ENCODE measurements around the gene SYT7. TPM values are rescaled to one million over a fixed set of nuclear protein-coding genes. Genes with fewer than 3 reads are reported as not detected.
A peak's percentile ranks its signal among the peaks of the same experiment; 100 is the strongest.

SYT7 gene, protein sequence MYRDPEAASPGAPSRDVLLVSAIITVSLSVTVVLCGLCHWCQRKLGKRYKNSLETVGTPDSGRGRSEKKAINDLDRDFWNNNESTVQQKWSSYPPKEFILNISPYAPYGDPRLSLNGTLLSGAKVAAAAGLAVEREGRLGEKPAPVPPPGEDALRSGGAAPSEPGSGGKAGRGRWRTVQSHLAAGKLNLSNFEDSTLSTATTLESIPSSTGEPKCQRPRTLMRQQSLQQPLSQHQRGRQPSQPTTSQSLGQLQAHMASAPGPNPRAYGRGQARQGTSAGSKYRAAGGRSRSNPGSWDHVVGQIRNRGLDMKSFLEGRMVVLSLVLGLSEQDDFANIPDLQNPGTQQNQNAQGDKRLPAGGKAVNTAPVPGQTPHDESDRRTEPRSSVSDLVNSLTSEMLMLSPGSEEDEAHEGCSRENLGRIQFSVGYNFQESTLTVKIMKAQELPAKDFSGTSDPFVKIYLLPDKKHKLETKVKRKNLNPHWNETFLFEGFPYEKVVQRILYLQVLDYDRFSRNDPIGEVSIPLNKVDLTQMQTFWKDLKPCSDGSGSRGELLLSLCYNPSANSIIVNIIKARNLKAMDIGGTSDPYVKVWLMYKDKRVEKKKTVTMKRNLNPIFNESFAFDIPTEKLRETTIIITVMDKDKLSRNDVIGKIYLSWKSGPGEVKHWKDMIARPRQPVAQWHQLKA
- 93.6 TPM for total RNA-seq (ENCODE audit: unreplicated experiment)
- long read RNA-seq, partial matches to known transcripts, result 0 of 3 reads
- long read RNA-seq, other reads (novel, unspliced or antisense), result 3 of 3 reads

DNA sequence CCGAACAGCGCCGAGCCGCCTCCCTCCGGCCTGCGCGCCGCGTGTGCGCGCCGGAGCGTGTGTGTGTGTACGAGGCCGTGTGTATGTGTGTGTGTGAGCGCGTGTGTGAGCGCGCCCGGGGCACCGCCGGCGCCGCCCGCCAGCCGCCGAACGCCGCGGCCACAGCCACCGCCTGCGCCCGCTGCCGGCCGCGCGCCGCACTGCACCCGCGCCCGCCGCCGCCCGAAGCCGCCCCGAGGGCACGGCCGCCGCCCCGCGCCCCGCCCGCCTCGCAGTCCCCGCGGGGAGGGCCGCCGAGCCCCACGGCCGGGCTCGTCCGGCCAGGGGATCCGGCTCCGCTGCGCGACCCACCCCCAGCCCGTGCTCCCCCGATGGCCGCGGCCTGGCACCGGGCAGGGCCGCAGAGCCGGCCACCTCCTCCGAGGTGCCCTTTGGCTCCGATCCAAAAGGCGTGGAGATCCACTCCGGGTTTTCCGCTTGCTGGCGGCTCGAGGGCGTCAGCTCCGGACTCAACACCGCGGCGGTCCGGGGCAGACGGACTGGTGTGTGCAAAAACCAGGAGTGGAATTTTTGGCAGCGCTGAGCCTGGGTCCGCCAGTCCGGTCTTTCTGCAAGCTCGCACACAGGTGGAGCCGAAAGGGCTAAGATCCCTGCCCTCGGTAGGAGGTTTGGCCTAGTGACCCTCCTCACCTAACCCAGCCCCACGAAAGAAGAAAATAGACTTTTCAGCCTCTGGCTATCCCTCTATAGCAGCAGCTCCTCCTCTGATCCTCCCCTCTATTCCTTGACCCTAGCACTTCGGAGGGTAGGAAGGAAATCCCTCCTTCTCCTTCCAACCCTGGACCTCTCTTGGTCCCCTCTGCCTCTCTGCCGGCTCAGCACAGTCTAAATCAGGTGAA is at the start of gene SYT7:
Gene SYT7 (minus strand): TSS at position 47 of the 899 bp plus-strand sequence. CDS start 256 bp downstream, outside the sequence.
- H3K27me3 Mint-ChIP-seq (ENCODE audit: unreplicated experiment), result peaks cover 13% of the 10 kb centered on the region
- peaks cover 29% of the 10 kb centered on the region for H3K4me1 Mint-ChIP-seq (ENCODE audit: low read depth, unreplicated experiment)
- H3K4me3 Mint-ChIP-seq (ENCODE audit: unreplicated experiment), result peak within 1 kb of the TSS; percentile 85
- DNase-seq, result peak; percentile 100
- peak within 1 kb of the TSS; percentile 82 for H3K27ac Mint-ChIP-seq (ENCODE audit: unreplicated experiment)
- H3K36me3 Mint-ChIP-seq (ENCODE audit: unreplicated experiment), result no peaks in the 10 kb centered on the region
- TF ChIP-seq, protein P1, sequence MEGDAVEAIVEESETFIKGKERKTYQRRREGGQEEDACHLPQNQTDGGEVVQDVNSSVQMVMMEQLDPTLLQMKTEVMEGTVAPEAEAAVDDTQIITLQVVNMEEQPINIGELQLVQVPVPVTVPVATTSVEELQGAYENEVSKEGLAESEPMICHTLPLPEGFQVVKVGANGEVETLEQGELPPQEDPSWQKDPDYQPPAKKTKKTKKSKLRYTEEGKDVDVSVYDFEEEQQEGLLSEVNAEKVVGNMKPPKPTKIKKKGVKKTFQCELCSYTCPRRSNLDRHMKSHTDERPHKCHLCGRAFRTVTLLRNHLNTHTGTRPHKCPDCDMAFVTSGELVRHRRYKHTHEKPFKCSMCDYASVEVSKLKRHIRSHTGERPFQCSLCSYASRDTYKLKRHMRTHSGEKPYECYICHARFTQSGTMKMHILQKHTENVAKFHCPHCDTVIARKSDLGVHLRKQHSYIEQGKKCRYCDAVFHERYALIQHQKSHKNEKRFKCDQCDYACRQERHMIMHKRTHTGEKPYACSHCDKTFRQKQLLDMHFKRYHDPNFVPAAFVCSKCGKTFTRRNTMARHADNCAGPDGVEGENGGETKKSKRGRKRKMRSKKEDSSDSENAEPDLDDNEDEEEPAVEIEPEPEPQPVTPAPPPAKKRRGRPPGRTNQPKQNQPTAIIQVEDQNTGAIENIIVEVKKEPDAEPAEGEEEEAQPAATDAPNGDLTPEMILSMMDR (IDR thresholded peaks at IDR 0.05; ENCODE audit: partially characterized antibody, unreplicated experiment), result peak; percentile 23
- H3K9me3 Mint-ChIP-seq (ENCODE audit: unreplicated experiment), result peaks cover 16% of the 10 kb centered on the region

DNA sequence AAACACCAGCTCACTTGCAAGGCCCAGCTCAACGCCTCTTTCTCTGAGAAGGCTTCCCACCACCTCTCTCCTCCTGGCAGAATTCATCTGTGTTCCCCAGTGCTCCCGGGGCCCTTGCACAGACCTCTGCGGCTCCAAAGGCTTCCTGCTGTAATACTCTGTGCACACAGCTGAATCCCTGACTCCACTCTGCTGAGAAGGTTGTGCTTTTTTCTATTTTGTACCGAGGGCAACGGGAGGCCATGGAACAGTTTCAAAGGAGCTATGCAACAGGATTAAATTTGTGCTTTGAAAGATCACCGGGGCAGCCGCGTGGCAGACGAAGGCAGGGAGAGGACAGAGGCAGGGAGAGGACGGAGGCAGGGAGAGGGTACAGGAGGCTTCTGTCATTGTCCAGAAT is 49.2 kb upstream of the SYT7 start:
- Mint-ChIP-seq H3K27me3 (ENCODE audit: unreplicated experiment) (peaks cover 3% of the 10 kb centered on the region), H3K36me3 (ENCODE audit: unreplicated experiment) (no peaks in the 10 kb centered on the region), H3K27ac (ENCODE audit: unreplicated experiment) (peak overlapping the region; percentile 56), H3K4me3 (ENCODE audit: unreplicated experiment) (no peak overlapping the region), H3K9me3 (ENCODE audit: unreplicated experiment) (peaks cover 3% of the 10 kb centered on the region), H3K4me1 (ENCODE audit: low read depth, unreplicated experiment) (peaks cover 29% of the 10 kb centered on the region)
- no peak for DNase-seq
- TF ChIP-seq, protein P1 (IDR thresholded peaks at IDR 0.05; ENCODE audit: partially characterized antibody, unreplicated experiment), result no peak

DNA sequence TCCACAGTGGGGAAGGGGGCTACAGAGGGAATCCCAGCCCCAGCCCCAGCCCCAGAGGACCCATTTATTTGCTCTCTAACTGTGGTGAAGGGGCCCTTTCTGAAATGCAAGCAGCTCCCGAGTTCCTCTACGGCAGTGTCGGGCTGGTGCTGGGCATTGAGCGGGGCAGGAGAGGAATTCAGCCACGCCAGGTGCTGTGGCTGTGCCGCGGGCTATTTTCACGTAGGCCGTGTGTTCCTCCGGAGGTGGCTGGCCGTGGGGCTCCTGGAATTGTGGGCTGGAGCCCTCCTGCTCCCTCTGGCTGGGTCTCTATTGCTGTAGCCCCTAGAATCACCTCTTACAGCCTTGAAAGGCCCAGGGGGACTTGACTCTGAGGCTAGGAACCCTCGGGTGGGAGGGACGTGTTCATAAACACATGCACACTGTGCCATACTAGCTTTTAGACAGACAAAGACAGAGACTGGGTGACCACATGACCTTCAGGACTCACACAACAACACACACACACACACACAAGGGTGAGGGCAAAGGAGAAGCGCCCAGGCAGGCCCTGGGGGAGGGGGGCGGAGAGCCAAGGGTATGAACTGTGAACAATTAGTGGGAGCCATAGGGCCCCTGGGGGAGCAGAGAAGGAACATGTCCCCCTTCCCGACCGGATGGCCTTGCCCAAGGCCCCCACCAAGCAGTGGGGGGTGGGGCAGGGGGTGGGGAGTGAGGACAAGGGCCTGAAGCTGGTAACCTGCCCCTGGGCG is 48.4 kb upstream of the SYT7 start:
- H3K4me1 Mint-ChIP-seq (ENCODE audit: low read depth, unreplicated experiment), result peaks cover 29% of the 10 kb centered on the region
- no peak overlapping the region for H3K27ac Mint-ChIP-seq (ENCODE audit: unreplicated experiment)
- TF ChIP-seq, protein P1 (IDR thresholded peaks at IDR 0.05; ENCODE audit: partially characterized antibody, unreplicated experiment), result no peak
- no peaks in the 10 kb centered on the region for H3K36me3 Mint-ChIP-seq (ENCODE audit: unreplicated experiment)
- peaks cover 3% of the 10 kb centered on the region for H3K27me3 Mint-ChIP-seq (ENCODE audit: unreplicated experiment)
- H3K4me3 Mint-ChIP-seq (ENCODE audit: unreplicated experiment), result no peak overlapping the region
- no peak for DNase-seq
- H3K9me3 Mint-ChIP-seq (ENCODE audit: unreplicated experiment), result peaks cover 3% of the 10 kb centered on the region

DNA sequence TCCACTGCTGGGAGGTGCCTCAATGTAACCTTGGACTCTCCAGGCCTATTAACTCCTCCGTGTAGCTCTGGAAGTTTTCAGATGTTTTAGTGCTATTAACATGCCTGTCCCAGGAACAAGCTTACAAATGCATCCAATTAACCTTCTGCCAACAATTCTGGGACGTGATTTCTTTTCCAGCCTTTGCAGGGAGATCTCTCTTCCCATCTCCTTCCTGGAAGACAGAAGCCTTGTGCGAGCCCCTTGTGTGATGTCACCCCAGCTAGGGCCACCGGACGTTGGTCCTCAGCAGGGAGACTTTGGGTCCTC is 47.7 kb upstream of the SYT7 start:
- Mint-ChIP-seq H3K4me3 (ENCODE audit: unreplicated experiment) (no peak overlapping the region), H3K27me3 (ENCODE audit: unreplicated experiment) (peaks cover 3% of the 10 kb centered on the region), H3K36me3 (ENCODE audit: unreplicated experiment) (no peaks in the 10 kb centered on the region), H3K27ac (ENCODE audit: unreplicated experiment) (no peak overlapping the region), H3K4me1 (ENCODE audit: low read depth, unreplicated experiment) (peaks cover 29% of the 10 kb centered on the region), H3K9me3 (ENCODE audit: unreplicated experiment) (peaks cover 3% of the 10 kb centered on the region)
- TF ChIP-seq, protein P1 (IDR thresholded peaks at IDR 0.05; ENCODE audit: partially characterized antibody, unreplicated experiment), result no peak
- DNase-seq, result no peak

Measured in glutamatergic neuron (in vitro differentiated cells).